Astrocyte of the cerebellum (primary cell): ENCODE results near the gene NINJ2.

Experiments used
- DNase-seq: peaks from one replicate; pipeline ENCODE4 v3.0.0-alpha.2; 2011; ENCODE audit warnings: low read depth
- H3K4me3 ChIP-seq: 2 replicates; pipeline ENCODE4 v1.5.1; 2011; ENCODE audit warnings: mild to moderate bottlenecking, low read depth, low read length, moderate library complexity
- CTCF ChIP-seq: IDR thresholded peaks from 2 replicates; pipeline ENCODE4 v1.5.1; 2012; ENCODE audit warnings: low read length, low read depth, moderate library complexity, mild to moderate bottlenecking; ENCODE audit errors: missing control alignments
- in situ Hi-C: cut with HindIII; loops from 2 replicates; pipeline ENCODE4 v1.10.0; 2017; ENCODE audit warnings: low sequenced_read_pairs

NINJ2 gene

GRCh38 chr12:646442-647384, 16.5 kb downstream of the NINJ2 start:
- no peak for DNase-seq
- TF ChIP-seq CTCF, result no peak
- H3K4me3 ChIP-seq, result no peak overlapping the region
- in situ Hi-C loops, result loop anchor here (10.0 kb wide), 1 partner anchor 138 kb away; no protein-coding TSS in a partner anchor

- no peak for DNase-seq
- no peak for TF ChIP-seq CTCF
- in situ Hi-C loops, result loop anchor here (10.0 kb wide), 1 partner anchor 139 kb away; no protein-coding TSS in a partner anchor
These were observed 17.6 kb downstream of the NINJ2 start for GRCh38 chr12:645563-646071.

GRCh38 chr12:644818-645552, 18.3 kb downstream of the NINJ2 start:
- no peak overlapping the region for H3K4me3 ChIP-seq
- in situ Hi-C loops, result loop anchor here (10.0 kb wide), 1 partner anchor 140 kb away; no protein-coding TSS in a partner anchor
- no peak for TF ChIP-seq CTCF
- DNase-seq, result peak; percentile 56

More at GRCh38 chr12:645563-646071, 17.6 kb downstream of the NINJ2 start:
- H3K4me3 ChIP-seq, result no peak overlapping the region

- no peak for TF ChIP-seq CTCF
- in situ Hi-C loops, result loop anchor here (10.0 kb wide), 1 partner anchor 141 kb away; no protein-coding TSS in a partner anchor
- no peak for DNase-seq
- no peak overlapping the region for H3K4me3 ChIP-seq
These were observed 19.0 kb downstream of the NINJ2 start for GRCh38 chr12:644303-644639.

GRCh38 chr12:643475-644302, 19.6 kb downstream of the NINJ2 start:
- in situ Hi-C loops, result loop anchor here (10.0 kb wide), 1 partner anchor 141 kb away; no protein-coding TSS in a partner anchor
- TF ChIP-seq CTCF, result no peak
- H3K4me3 ChIP-seq, result peak overlapping the region; percentile 31
- DNase-seq, result no peak
